Measurements from ENCODE around the gene RACGAP1. TPM values are rescaled to one million over a fixed set of nuclear protein-coding genes. Genes with fewer than 3 reads are reported as not detected.

The RACGAP1 gene
- total and polyA plus RNA-seq, 2 experiments from 2014 or later: 19.0 to 52.8 TPM

- no peak for TF ChIP-seq CTCF (conservative IDR thresholded peaks at IDR 0.05; ENCODE audit: low read depth in 2 of 2)
- no peak for TF ChIP-seq STAT1 (IDR thresholded peaks at IDR 0.05; ENCODE audit: unreplicated experiment)
- TF ChIP-seq POLR2AphosphoS5 (IDR thresholded peaks at IDR 0.05; ENCODE audit: low read depth): no peak
Measured at GRCh38 chr12:49985981-49986380, 39.3 kb downstream of the RACGAP1 start (continued).

- DNase-seq (ENCODE audit: low spot score) (no peak), ATAC-seq (no peak)
- Histone ChIP-seq H3K79me2 (replicated peaks; ENCODE audit: insufficient read depth) (no peaks in the 10 kb centered on the region), H3K27me3 (ENCODE audit: insufficient read depth) (no peaks in the 10 kb centered on the region), H4K20me1 (replicated peaks; ENCODE audit: insufficient read depth) (peaks cover 4% of the 10 kb centered on the region), H3K4me3 (no peak overlapping the region), H3K4me1 (ENCODE audit: insufficient read depth) (peaks cover 9% of the 10 kb centered on the region; the same call in 1 of the 2 replicates), H3K4me2 (peak overlapping the region; percentile 57), H2AFZ (no peak overlapping the region), H3F3A (replicated peaks; ENCODE audit: low read depth) (no peaks in the 10 kb centered on the region; the same call in 1 of the 2 replicates), H3K27ac (ENCODE audit: low read depth) (no peak overlapping the region), H3K36me3 (ENCODE audit: insufficient read depth) (peaks cover 9% of the 10 kb centered on the region; the same call in 1 of the 2 replicates), H3K9me2 (ENCODE audit: insufficient read depth) (no peaks in the 10 kb centered on the region)
- H3K9me3 Mint-ChIP-seq: no peaks in the 10 kb centered on the region
- no peak overlapping the region for H3K4me3 Mint-ChIP-seq
- peaks cover 32% of the 10 kb centered on the region for H3K4me1 Mint-ChIP-seq
- H3K27ac Mint-ChIP-seq: no peak overlapping the region
- peaks cover 4% of the 10 kb centered on the region for H3K27me3 Mint-ChIP-seq (ENCODE audit: insufficient read depth, low read depth, poor library complexity)
- peaks cover 15% of the 10 kb centered on the region for H3K36me3 Mint-ChIP-seq (ENCODE audit: low read depth)
- TF ChIP-seq ETS1 (IDR thresholded peaks at IDR 0.05): no peak
- TF ChIP-seq CREB1 (CRISPR knock-in tag; IDR thresholded peaks at IDR 0.05; ENCODE audit: low read depth): no peak
- no peak for TF ChIP-seq NANOG (IDR thresholded peaks at IDR 0.05; ENCODE audit: borderline replicate concordance)
- TF ChIP-seq EZH2phosphoT487 (IDR thresholded peaks at IDR 0.05; ENCODE audit: unreplicated experiment): no peak
- no peak for TF ChIP-seq ZNF114 (CRISPR knock-in tag; IDR thresholded peaks at IDR 0.05)
- TF ChIP-seq JUNB (IDR thresholded peaks at IDR 0.05; ENCODE audit: unreplicated experiment): no peak
- no peak for TF ChIP-seq STAT1 (IDR thresholded peaks at IDR 0.05; ENCODE audit: unreplicated experiment)
- TF ChIP-seq CTCF (conservative IDR thresholded peaks at IDR 0.05; ENCODE audit: low read depth in 2 of 2): no peak
- no peak for TF ChIP-seq ZNF331 (CRISPR knock-in tag; IDR thresholded peaks at IDR 0.05; ENCODE audit: low read depth)
- no peak for TF ChIP-seq EZH2 (IDR thresholded peaks at IDR 0.05; ENCODE audit: low read depth, unreplicated experiment)
- TF ChIP-seq ZNF462 (CRISPR knock-in tag; IDR thresholded peaks at IDR 0.05): no peak
- no peak for TF ChIP-seq POLR2AphosphoS5 (IDR thresholded peaks at IDR 0.05; ENCODE audit: low read depth)
Measured at GRCh38 chr12:49984476-49985359, 40.6 kb downstream of the RACGAP1 start.

Measured in GM23338 (cell line).